Breast epithelium (tissue), 4 donors: ENCODE data around the gene GALNTL6. TPM values are rescaled to one million over a fixed set of nuclear protein-coding genes. Genes with fewer than 3 reads are reported as not detected.
A peak's percentile ranks its signal among the peaks of the same experiment; 100 is the strongest.

Experiments
- DNase-seq, 2 donors: peaks; one replicate each; pipeline ENCODE4 v3.0.0-alpha.2; 2019; ENCODE audit warnings: low spot score in 2 of 2
- H3K27ac ChIP-seq, 2 donors: fragments of 200-600 bp; sonication (generic) in 1 of 2; one replicate each; pipeline ENCODE4 v1.5.1; 2016 to 2019; ENCODE audit warnings: mild to moderate bottlenecking in 1 of 2
- H3K27me3 ChIP-seq, 2 donors: fragments of 200-600 bp; sonication (generic) in 1 of 2; one replicate each; pipeline versions ENCODE4 v1.5.1 to v1.6.0; 2017 to 2019; ENCODE audit warnings: control low read depth in 1 of 2, mild to moderate bottlenecking in 1 of 2
- H3K36me3 ChIP-seq: fragments of 200-600 bp; one replicate; pipeline ENCODE4 v1.5.1; 2019
- H3K4me1 ChIP-seq, 2 donors: fragments of 200-600 bp; sonication (generic); one replicate each; pipeline ENCODE4 v1.5.1; 2016 to 2019; ENCODE audit warnings: control low read depth in 1 of 2
- H3K4me3 ChIP-seq, 3 donors: fragments of 200-600 bp; sonication (generic); 1 replicate in 2 of 3; 2 replicates in 1 of 3; pipeline ENCODE4 v1.5.1; 2016 to 2019; ENCODE audit warnings: mild to moderate bottlenecking in 3 of 3, moderate library complexity in 2 of 3
- H3K9me3 ChIP-seq, 2 donors: fragments of 200-600 bp; sonication (generic) in 1 of 2; one replicate each; pipeline ENCODE4 v1.5.1; 2016 to 2019; ENCODE audit warnings: control low read depth in 1 of 2
- POLR2A ChIP-seq: fragments of 450-650 bp; IDR thresholded peaks from one replicate; pipeline ENCODE4 v1.6.1; 2016; ENCODE audit warnings: antibody characterized with exemption, mild to moderate bottlenecking, moderate library complexity
- POLR2AphosphoS5 ChIP-seq, 3 donors: sonication (generic); formaldehyde crosslinking; IDR thresholded peaks; one replicate each; pipeline ENCODE4 v1.6.1; 2017; ENCODE audit warnings: antibody characterized with exemption in 3 of 3
- intact Hi-C: fragments of 100-400 bp; cut with DNase I; formaldehyde crosslinking; loops from one replicate; pipeline ENCODE4 v1.15.1; 2023; ENCODE audit warnings: low total_unique reads
- total RNA-seq, 3 donors: library from RNA; depleted of rRNA; stranded (reverse); fragments of >200 nt; gene quantifications; one replicate each; pipeline ENCODE4 v1.1.0, GENCODE V29; 2016
- TF ChIP-seq, protein P1 (sequence below), 3 donors: fragments of 450-650 bp; IDR thresholded peaks; one replicate each; pipeline ENCODE4 v1.5.1; 2016 to 2017; ENCODE audit warnings: antibody characterized with exemption in 3 of 3, mild to moderate bottlenecking in 3 of 3, moderate library complexity in 3 of 3

GALNTL6 gene
- total RNA-seq, 3 donors from 2014 or later = 0.29 to 0.98 TPM; not detected in 1

DNA sequence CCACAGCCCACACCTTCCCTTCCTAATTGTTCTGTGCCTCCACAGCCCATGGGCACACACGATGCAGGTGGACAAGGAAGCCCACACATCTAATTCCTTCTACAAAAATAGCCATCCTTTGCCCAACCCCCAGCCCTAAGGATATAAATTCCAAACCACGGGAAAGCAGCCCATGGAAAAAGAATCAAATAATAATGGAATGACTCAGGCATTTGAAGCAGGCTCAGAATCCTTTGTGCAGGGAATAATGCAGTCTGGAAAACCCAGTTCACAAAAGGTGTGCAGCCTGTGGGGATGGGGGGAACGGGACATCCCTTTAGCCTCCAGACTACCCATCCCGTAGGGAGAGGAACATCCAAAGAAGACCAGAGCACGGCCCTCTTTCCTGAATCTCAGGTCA lies 1013.1 kb downstream of the GALNTL6 start:
- H3K27ac ChIP-seq = no peak overlapping the region
- H3K4me1 ChIP-seq = no peaks in the 10 kb centered on the region
- no peaks in the 10 kb centered on the region for H3K9me3 ChIP-seq
- intact Hi-C loops = no loop called here
- no peak for DNase-seq
- no peaks in the 10 kb centered on the region for H3K27me3 ChIP-seq
- TF ChIP-seq POLR2A (no peak), POLR2AphosphoS5 (IDR thresholded peaks at IDR 0.05) (no peak)
- TF ChIP-seq, protein P1, sequence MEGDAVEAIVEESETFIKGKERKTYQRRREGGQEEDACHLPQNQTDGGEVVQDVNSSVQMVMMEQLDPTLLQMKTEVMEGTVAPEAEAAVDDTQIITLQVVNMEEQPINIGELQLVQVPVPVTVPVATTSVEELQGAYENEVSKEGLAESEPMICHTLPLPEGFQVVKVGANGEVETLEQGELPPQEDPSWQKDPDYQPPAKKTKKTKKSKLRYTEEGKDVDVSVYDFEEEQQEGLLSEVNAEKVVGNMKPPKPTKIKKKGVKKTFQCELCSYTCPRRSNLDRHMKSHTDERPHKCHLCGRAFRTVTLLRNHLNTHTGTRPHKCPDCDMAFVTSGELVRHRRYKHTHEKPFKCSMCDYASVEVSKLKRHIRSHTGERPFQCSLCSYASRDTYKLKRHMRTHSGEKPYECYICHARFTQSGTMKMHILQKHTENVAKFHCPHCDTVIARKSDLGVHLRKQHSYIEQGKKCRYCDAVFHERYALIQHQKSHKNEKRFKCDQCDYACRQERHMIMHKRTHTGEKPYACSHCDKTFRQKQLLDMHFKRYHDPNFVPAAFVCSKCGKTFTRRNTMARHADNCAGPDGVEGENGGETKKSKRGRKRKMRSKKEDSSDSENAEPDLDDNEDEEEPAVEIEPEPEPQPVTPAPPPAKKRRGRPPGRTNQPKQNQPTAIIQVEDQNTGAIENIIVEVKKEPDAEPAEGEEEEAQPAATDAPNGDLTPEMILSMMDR (IDR thresholded peaks at IDR 0.05) = no peak
- H3K4me3 ChIP-seq = no peak overlapping the region
- no peaks in the 10 kb centered on the region for H3K36me3 ChIP-seq

DNA sequence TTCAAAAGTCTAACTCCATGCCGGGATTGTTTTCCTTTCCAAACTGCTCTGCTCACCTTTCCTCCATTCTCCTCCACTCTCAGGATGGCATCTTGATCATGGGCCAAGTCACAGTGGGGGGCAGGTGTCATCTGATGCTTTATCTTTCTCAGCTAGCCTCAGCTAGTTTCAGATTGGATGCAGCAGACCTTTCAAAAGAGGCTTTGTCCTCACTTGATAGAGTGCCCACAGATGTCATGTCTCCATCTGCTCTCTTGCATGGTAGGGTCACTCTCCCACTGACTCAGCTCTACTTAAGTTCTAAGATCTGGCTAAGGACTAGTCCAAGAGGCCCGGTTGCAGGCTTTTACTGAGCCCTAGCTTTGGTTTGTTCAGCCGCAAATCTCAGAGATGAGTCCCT lies 1013.7 kb downstream of the GALNTL6 start:
- intact Hi-C loops = no loop called here
- Histone ChIP-seq H3K9me3 (no peaks in the 10 kb centered on the region), H3K27me3 (no peaks in the 10 kb centered on the region), H3K4me3 (no peak overlapping the region), H3K27ac (no peak overlapping the region), H3K4me1 (no peaks in the 10 kb centered on the region), H3K36me3 (no peaks in the 10 kb centered on the region)
- no peak for DNase-seq
- TF ChIP-seq, protein P1 (IDR thresholded peaks at IDR 0.05) = no peak
- no peak for TF ChIP-seq POLR2A
- TF ChIP-seq POLR2AphosphoS5 (IDR thresholded peaks at IDR 0.05) = no peak

DNA sequence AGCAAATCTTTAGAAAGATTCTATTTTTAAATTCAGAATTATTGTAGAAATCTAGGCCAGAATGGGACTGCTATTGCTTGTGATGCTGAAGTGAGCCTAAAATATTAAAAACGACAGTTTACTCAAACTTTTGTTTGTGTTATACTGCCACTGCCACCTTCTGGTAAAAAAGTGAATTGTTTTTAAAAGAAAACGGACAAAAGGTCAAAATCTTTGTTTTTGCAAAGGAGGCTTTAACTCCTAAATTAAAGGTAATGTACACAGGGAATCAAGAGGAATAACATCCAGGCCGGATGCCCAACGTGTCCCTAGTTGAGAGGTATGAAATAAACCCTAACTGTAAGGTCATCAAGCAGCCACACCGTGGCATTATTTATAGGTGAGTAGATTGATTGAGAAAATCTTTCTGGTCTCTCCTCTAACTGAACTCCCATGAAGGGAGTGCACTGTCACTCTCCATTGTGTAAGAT lies 1017.1 kb downstream of the GALNTL6 start:
- Histone ChIP-seq H3K4me3 (no peak overlapping the region), H3K27me3 (no peaks in the 10 kb centered on the region), H3K9me3 (no peaks in the 10 kb centered on the region), H3K4me1 (no peaks in the 10 kb centered on the region), H3K27ac (no peak overlapping the region), H3K36me3 (no peaks in the 10 kb centered on the region)
- intact Hi-C loops = no loop called here
- TF ChIP-seq, protein P1 (IDR thresholded peaks at IDR 0.05) = peak; percentile 23 to 55 (median 44)
- TF ChIP-seq POLR2A = no peak
- no peak for TF ChIP-seq POLR2AphosphoS5 (IDR thresholded peaks at IDR 0.05)
- no peak for DNase-seq

DNA sequence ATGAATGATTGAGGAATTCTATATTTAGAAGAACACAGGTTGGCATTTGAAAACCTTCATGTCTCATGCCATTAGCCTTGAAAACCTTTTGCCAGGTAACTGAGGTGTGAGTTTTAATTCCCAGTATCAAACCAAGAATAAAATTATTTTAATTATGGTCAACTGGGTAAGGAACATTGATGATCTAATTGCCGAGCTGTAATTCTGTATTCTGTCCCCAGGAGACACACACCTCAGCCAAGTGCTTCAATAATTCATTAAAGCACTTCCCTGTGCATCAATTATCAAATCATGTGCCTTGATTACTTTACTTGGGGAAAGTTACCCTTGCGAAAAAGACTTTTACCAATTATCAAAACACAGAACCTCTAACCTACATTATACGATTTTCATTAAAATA lies 1023.5 kb downstream of the GALNTL6 start:
- no peak for DNase-seq
- Histone ChIP-seq H3K9me3 (no peaks in the 10 kb centered on the region), H3K4me1 (no peaks in the 10 kb centered on the region), H3K36me3 (no peaks in the 10 kb centered on the region), H3K4me3 (no peak overlapping the region), H3K27me3 (no peaks in the 10 kb centered on the region), H3K27ac (no peak overlapping the region)
- intact Hi-C loops = no loop called here
- TF ChIP-seq, protein P1 (IDR thresholded peaks at IDR 0.05) = no peak
- TF ChIP-seq POLR2AphosphoS5 (IDR thresholded peaks at IDR 0.05) = no peak
- no peak for TF ChIP-seq POLR2A

DNA sequence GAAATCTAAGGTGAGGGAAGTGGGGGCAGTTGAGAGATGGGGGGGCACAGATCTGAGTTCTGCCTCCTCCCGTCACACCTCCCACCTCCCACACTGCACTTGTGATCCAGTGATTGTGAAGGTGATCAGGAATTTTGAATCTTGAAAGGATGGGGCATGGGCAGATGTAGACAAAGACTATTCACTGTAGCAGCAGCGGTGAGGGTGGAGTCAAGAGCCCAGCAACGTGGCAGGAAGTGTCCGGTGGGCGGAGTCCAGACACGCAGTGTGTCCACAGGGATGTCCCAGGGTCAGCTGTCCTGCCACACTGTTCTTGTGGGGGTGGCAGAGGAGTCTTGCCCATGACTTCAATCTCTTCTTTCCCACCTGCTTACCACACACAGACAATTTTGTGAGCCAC lies 1024.9 kb downstream of the GALNTL6 start:
- Histone ChIP-seq H3K36me3 (no peaks in the 10 kb centered on the region), H3K27me3 (no peaks in the 10 kb centered on the region), H3K27ac (no peak overlapping the region), H3K9me3 (no peaks in the 10 kb centered on the region), H3K4me3 (no peak overlapping the region), H3K4me1 (no peaks in the 10 kb centered on the region)
- no peak for DNase-seq
- intact Hi-C loops = no loop called here
- TF ChIP-seq POLR2AphosphoS5 (IDR thresholded peaks at IDR 0.05) = no peak
- TF ChIP-seq, protein P1 (IDR thresholded peaks at IDR 0.05) = no peak
- no peak for TF ChIP-seq POLR2A
